SH-SY5Y (cell line): ENCODE results near the gene MACROD2.

Experiments used
- GATA2 ChIP-seq: IDR thresholded peaks from 2 replicates; pipeline ENCODE4 v1.6.1; 2011; ENCODE audit warnings: mild to moderate bottlenecking, low read depth, low read length
- GATA3 ChIP-seq: IDR thresholded peaks from 2 replicates; pipeline ENCODE4 v1.6.1; 2011; ENCODE audit warnings: low read depth, mild to moderate bottlenecking, low read length, moderate library complexity

DNA sequence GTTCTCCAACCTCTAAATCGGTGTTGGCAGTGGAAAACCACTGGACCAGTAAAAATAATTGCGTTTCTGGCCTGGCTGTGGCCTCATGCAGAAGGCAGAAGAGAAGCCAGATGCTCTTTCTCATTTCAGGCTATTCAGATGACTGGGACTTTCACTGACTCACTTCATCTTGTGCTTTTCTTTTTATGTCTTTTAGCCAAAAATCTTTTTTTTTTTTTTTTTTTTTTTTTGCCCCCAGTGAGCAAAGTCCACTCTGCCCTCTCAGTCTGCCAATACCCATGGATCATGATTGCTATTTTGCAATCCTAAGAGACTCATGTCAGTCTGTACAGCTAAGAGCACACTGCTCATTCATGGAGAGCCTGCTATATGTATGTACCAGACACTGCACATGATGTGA is 1615.5 kb downstream of the MACROD2 start:
- TF ChIP-seq GATA3 (no peak), GATA2 (no peak)
